ENCODE data around the gene ASAP3.

- no peak for TF ChIP-seq CTCF (tag by site-specific recombination; IDR thresholded peaks at IDR 0.05)
- no peak for TF ChIP-seq ZNF561 (tag by site-specific recombination; IDR thresholded peaks at IDR 0.05; ENCODE audit: borderline replicate concordance)
- no peak for TF ChIP-seq ZNF280D (tag by site-specific recombination; IDR thresholded peaks at IDR 0.05)
Measured at GRCh38 chr1:23385119-23385621, 98.8 kb downstream of the ASAP3 start.
